GM21737 (cell line): ENCODE results near the gene PPP3CA.

Source experiments
- ATAC-seq: cut with Tn5 transposase; IDR thresholded peaks from one replicate; pipeline ENCODE4 v1.9.1; 2021; ENCODE audit warnings: mild to moderate bottlenecking, moderate library complexity; ENCODE audit not compliant: unreplicated experiment

The PPP3CA gene

GRCh38 chr4:101066626-101067170, 280.6 kb downstream of the PPP3CA start:
- ATAC-seq = no peak

- ATAC-seq = no peak
Observed at GRCh38 chr4:101065935-101066485, 281.3 kb downstream of the PPP3CA start.

GRCh38 chr4:101065346-101065745, 282.0 kb downstream of the PPP3CA start:
- no peak for ATAC-seq

- no peak for ATAC-seq
Observed at GRCh38 chr4:101064541-101065180, 282.7 kb downstream of the PPP3CA start.

- no peak for ATAC-seq
Observed at GRCh38 chr4:101055392-101055791, 291.9 kb downstream of the PPP3CA start.

- no peak for ATAC-seq
Observed at GRCh38 chr4:101050837-101051205, 296.5 kb downstream of the PPP3CA start.

- no peak for ATAC-seq
Observed at GRCh38 chr4:101050088-101050836, 297.1 kb downstream of the PPP3CA start.

GRCh38 chr4:101049549-101050001, 297.8 kb downstream of the PPP3CA start:
- ATAC-seq = no peak

GRCh38 chr4:101044766-101045165, 302.6 kb downstream of the PPP3CA start:
- ATAC-seq = no peak

GRCh38 chr4:101042847-101043246, 304.5 kb downstream of the PPP3CA start:
- no peak for ATAC-seq

- ATAC-seq = no peak
Observed at GRCh38 chr4:101040776-101041175, 306.6 kb downstream of the PPP3CA start.

- ATAC-seq = no peak
Observed at GRCh38 chr4:101039367-101039766, 308.0 kb downstream of the PPP3CA start.

GRCh38 chr4:101037938-101038413, 309.4 kb downstream of the PPP3CA start:
- ATAC-seq = peak; percentile 58

GRCh38 chr4:101037249-101037648, 310.1 kb downstream of the PPP3CA start:
- no peak for ATAC-seq

- no peak for ATAC-seq
Observed at GRCh38 chr4:101035487-101035886, 311.8 kb downstream of the PPP3CA start.

- ATAC-seq = no peak
Observed at GRCh38 chr4:101033986-101034385, 313.3 kb downstream of the PPP3CA start.

GRCh38 chr4:101032541-101032940, 314.8 kb downstream of the PPP3CA start:
- ATAC-seq = no peak

- no peak for ATAC-seq
Observed at GRCh38 chr4:101031971-101032370, 315.4 kb downstream of the PPP3CA start.

GRCh38 chr4:101028886-101029285, 318.4 kb downstream of the PPP3CA start:
- no peak for ATAC-seq

- no peak for ATAC-seq
Observed at GRCh38 chr4:101027721-101028120, 319.6 kb downstream of the PPP3CA start.

GRCh38 chr4:101025755-101026154, 321.6 kb downstream of the PPP3CA start:
- ATAC-seq = no peak
